HG03558 (cell line): ENCODE measurements around the gene NDST1.

Source experiments
- ATAC-seq: cut with Tn5 transposase; IDR thresholded peaks from one replicate; pipeline ENCODE4 v1.9.1; 2021; ENCODE audit warnings: moderate number of reproducible peaks; ENCODE audit not compliant: unreplicated experiment; ENCODE audit errors: extremely low read depth

NDST1 gene

DNA sequence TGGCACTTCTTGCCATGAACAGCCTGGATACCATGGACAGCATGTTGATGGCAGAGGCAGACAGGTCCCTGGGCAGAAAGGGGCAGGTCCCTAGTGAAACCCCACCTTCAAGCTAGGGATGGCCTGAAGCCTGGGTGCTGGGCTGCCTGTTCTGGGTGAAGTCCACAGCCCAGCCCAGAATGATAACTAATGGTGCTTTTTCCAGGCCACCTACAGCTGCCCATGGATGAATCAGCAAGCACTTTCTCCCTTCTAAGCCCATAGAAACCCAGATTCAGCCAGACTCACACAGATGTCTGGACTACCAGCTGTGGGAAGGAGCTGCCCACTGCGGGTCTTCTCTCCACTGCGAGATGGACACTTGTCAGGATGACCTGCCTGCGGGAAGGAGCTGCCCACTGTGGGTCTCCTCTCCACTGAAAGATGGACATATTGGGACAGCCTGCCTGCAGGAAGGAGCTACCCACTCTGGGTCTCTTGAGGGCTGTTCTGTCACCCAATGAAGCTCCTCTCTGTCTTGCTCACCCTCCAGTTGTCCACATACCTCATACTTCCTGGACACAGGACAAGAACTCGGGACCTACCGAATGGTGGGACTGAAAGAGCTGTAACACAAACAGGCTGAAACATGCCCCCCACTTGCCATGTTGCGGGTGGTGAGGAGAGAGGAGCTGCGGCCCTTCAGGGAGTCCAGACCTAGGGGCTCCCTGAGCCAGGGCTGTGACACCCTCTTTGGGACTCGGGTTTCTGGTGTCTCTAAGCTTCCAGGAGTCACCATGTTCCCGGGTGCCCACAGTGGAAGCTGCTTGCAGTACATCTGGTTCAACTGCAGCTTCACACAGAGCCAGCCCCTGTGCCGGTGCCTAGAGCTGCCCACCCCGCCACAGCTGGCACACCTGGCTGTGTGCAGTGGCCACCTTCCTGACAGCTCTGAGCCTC, 71.8 kb downstream of the NDST1 start:
- ATAC-seq: no peak

DNA sequence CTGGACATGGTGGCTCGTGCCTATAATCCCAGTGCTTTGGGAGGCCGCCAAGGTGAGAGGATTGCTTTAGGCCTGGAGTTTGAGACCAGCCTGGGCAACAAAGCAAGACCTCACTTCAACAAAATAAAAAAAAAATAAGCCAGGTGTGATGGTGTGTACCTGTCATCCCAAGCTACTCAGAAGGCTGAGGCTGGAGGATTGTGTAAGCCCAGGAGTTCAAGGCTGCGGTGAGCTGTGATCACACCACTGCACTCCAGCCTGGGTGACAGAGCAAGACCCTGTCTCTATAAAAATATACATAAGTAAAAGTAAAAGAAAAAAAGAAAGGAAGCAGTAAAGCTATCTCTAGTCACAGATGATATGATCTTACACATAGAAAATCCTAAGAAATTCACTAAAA, 73.0 kb downstream of the NDST1 start:
- ATAC-seq: no peak

GRCh38 chr5:150582241-150583109, 74.5 kb downstream of the NDST1 start:
- ATAC-seq: no peak

- ATAC-seq: no peak
Measured at GRCh38 chr5:150583541-150584225, 75.8 kb downstream of the NDST1 start.

DNA sequence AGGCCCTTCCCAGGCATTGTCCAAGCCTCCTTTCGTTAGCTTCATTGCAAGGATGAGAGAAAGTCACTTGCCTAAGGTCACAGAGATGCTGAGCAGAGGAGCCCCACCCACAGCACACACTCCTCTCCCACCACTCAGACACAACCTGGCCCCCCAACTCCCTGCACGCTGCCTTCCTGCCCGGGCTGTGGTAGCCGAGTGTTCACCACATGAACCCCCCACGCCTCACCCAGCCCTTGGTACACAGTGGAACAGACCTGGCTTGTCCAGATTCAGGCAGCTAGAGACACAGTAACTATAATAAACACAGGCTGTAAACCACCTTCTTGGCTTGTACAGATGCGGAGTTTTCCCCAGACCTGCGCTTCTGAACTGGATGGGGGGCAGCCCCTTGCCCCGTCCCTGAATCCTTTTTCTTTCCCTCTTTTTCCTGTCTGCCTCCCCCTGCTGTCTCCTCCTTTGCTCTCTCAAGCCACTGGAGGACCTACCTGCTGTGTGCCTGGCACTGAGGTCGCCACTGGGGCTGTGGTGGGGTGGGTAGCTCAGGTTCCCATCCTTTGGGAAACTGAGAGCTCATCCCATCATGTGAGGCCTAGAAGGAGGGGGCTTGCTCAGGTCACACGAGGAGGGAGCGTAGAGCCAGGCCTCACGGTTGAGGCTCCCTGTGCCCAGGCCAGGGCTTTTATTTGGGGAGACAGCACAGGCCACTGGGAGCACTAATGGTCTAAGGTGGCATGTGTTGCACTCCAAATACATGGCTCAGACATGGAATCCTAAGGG, 76.8 kb downstream of the NDST1 start:
- ATAC-seq: no peak

DNA sequence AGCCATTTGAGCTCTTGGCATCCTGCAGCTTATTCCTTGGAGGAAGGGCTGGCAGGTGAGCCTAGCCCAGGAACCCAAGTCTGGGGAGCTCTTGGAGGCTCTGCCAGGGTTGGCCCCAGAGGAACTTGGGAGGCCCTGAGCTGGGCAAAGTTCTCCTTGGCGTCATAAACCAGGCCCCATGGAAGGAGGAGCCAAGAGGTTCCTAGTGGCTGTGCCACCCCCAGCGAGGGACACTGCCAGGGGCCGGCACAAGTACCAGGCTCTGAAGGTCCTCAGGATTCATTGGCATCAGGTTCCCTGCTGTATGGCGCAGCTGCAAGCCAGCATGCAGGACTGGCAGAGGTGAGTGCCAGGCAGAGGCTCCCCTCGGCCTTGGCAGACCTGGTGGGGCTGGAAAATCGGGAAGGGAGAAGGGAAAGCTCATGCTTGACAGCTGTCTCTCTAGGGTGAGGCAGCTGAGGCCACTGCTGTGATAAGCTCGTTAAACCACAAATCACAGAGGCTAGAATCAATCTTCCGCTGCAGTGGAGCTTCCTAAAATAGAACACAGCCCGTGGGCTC, 77.9 kb downstream of the NDST1 start:
- no peak for ATAC-seq

DNA sequence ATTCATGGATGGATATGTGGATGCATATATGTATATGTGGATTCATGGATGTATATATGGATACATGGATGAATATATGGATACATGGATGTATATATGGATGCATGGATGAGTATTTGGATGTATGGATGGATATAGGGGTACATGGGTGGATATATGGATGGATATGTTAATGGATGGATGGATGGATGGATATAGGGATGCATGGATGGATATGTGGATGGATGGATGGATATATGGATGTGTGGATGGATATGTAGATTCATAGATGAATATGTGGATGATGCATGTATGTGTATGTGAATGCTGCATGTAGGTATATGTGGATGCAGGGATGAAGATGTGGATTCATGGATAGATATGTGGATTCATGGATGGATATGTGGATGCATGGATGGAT, 79.1 kb downstream of the NDST1 start:
- no peak for ATAC-seq

DNA sequence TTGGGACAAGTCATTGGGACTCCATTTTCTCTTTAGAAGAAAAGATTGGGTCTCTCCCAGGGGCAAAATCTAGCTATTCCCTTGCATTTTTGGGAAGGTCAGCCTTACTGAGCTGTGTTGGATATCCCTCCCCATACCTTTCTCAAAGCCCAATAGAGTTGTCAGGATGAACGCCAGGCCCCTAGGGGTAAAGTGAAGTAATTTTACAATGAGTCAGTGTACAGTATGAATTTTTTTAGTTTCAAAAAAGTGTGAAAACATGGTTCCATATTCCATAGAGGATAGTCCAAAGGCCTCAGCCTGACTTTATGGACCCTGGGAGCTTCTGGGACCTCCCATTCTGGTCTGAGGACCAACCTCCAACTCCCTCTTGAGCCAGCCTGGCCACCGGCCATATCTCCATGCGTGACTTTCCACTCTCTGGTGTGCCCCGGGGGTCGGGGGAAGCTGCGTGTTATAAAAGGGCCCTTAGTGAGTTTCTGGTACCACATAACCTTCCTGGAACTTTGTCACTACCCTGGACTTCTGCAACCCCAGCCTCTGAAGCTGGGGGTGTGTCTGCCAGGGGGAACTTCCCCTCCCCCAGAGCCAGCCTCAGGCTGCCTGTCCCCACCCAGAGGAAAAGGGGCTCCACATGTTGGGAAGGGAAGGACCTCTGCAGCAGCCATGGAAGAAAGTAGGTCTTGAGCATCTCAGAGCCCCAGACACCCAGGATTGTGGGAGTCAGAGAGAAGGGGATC, 80.1 kb downstream of the NDST1 start:
- ATAC-seq: no peak

DNA sequence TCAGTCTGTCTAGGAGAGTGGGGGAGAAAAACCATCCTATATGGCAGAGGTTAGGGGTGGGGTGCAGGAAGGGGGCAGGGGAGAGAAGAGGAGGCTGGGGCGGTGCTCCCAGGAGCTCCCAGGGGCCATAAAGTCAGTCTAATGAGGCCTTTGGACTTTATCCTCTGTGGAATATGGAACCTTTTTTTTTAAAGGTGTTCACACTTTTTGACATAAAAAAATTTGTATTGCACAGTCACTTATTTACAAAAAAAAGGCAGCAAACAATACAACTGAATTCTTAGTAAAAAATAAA, 80.6 kb downstream of the NDST1 start:
- no peak for ATAC-seq

DNA sequence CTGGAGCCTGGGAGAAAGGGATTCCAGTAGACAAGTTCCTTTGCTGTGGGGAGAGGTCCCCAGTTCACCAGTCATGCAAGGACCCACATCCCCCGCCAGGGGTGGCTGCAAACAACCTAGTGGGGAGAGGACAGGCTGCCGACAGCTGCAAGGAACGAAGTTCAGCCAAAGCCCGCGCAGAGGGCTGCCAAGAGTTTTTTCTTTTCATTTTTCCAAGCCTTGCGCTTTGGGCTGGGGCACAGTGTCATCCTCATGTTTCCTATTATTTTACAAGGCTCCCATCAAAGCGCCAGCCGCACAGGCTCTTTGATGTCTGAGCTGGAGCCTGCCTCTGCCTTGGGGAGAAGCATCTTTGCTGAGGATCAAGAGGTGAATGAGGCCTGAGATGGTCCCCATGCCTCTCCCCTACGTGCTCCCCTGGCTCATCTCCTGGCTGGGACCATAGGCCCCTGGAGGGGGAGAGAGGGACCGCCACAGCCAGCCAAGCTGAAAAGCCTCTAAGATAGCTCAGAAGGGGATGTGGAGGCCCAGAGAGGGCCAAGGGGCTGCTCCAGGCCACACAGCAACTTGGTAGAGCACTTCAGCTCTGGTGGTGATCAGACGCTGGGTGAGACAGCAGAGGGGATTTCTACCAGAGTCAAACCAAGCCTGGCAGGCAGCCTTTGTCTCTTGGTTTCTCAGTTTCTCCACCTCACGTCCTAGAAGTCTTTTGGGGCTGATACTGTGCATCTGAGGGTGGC, 82.1 kb downstream of the NDST1 start:
- no peak for ATAC-seq

- no peak for ATAC-seq
Measured at GRCh38 chr5:150590979-150591695, 83.2 kb downstream of the NDST1 start.

GRCh38 chr5:150593593-150593992, 85.7 kb downstream of the NDST1 start:
- ATAC-seq: no peak

DNA sequence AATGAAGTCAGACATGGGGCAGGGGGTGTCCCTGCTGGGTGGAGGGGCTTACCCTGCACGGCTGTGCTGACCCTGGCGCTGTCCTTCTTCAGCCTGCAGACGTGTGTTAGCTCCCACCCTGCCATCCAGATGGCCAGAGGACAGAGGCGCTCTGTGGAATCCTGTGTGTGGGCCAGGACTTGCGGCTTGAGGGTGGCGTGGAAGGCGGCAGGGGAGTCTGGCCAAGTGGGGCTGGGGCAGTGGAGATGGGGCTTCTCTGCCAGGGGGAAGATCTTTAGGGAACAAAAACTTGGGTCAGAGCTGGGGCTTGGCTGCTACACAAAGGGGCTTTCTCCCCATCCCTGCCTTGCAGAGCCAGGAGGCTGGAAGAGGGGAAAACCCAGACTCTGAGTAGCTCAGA, 86.1 kb downstream of the NDST1 start:
- ATAC-seq: no peak

- no peak for ATAC-seq
Measured at GRCh38 chr5:150595466-150596031, 87.6 kb downstream of the NDST1 start.

- no peak for ATAC-seq
Measured at GRCh38 chr5:150596313-150596712, 88.4 kb downstream of the NDST1 start.

DNA sequence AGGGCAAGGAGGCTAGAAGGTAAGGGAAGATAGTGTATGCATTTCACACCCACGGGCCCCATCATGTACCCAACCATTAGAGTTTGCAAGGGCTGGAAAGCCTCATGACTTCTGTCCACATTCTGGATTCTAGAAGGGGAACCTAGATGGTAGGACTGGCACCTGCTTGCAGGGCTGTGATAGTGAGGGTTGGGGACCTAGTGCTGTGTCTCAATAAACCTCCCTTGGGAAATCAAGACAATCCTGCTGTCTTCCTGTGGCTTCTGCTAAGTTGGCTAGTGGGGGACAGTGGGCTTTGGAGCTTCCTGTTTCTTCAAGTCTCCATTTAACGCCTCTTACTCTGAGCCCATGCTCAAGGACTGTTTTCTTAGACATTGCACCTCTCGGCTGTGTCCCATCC, 88.9 kb downstream of the NDST1 start:
- no peak for ATAC-seq

DNA sequence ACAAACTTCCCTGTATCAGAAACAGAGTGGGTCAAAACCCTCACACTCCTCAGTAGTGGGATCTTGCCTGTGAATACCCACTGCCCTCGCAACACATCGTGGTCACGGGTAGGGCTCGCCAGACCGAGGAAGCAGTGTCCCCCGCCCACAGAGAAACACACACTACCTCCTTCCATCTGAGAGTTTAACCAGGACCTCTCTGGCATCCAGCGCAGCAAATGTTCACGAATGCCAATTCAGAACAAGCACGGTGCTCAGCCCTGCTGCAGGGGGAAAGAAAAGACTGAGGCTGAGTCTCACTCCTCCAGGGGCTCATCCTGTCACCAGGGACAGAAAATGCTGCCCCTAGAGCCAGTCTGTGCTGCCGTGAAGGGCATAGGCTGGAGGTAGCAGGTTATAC, 90.1 kb downstream of the NDST1 start:
- no peak for ATAC-seq
